ENCODE measurements around the gene CLEC11A.

Gene CLEC11A

DNA sequence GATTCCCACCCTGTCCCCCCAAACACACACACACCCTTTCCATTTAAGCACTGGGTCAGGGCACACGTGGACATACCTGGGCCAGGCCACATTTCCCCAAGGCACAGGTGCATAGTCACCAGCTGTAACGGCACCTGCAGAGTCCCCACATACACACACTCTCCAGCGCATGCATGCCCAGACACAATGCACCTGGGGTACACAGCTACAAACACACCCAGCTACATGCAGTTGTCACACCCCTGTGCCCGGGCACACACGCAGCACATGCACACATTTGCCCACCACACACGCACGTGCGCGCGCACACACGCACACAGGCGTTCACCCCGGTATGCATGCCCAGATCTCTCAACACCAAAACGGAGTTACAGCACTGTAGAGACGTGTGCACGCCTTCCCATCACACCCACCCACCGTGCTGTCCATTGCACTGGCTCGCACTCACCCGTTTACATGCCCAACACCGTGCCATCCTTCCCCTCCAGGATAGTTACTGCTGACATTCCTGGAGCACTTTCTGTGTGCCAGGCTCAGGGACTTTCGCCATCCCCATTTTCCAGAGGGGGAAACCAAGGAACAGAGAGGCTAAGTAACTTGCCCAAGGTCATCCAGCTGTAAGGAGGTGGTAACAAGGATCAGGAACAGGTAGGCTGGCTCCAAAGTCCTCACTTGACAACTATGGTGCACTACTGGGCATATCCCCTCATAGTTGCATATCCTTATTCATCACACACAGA is 2.8 kb upstream of the CLEC11A start:
- no peak overlapping the region for H4K91ac ChIP-seq (ENCODE audit: low read depth, low read length)
- H2AFZ ChIP-seq (ENCODE audit: insufficient read depth, low read length, poor library complexity) = no peak overlapping the region
- H2AK5ac ChIP-seq (ENCODE audit: low read length) = no peak overlapping the region
- no peak overlapping the region for H3K9ac ChIP-seq (ENCODE audit: low read length)
- H3K23ac ChIP-seq (ENCODE audit: low read length) = no peak overlapping the region
- H3K14ac ChIP-seq (ENCODE audit: low read length) = no peak overlapping the region
- peaks cover 16% of the 10 kb centered on the region for H3K9me3 ChIP-seq (ENCODE audit: insufficient read depth, low read depth, low read length)
- no peak overlapping the region for H3K4ac ChIP-seq (ENCODE audit: low read depth, low read length)
- peaks cover 5% of the 10 kb centered on the region for H3K79me2 ChIP-seq (ENCODE audit: control insufficient read depth, insufficient read depth, low read length, poor library complexity)
- H2BK12ac ChIP-seq (ENCODE audit: low read length) = no peak overlapping the region
- no peak overlapping the region for H4K8ac ChIP-seq (ENCODE audit: low read depth, low read length)
- peaks cover 10% of the 10 kb centered on the region for H3K79me1 ChIP-seq (ENCODE audit: low read length)
- DNase-seq = no peak
- no peak overlapping the region for H3K4me2 ChIP-seq (ENCODE audit: low read length)
- no peak overlapping the region for H3K18ac ChIP-seq (ENCODE audit: low read length)
- H4K12ac ChIP-seq (ENCODE audit: low read depth, low read length) = no peak overlapping the region
- peaks cover 31% of the 10 kb centered on the region for H3K27me3 ChIP-seq (ENCODE audit: insufficient read depth, low read length)
- no peak overlapping the region for H2BK120ac ChIP-seq (ENCODE audit: insufficient read depth, low read length, poor library complexity)
- H2BK5ac ChIP-seq (ENCODE audit: low read depth, low read length, poor library complexity) = no peak overlapping the region
- WGBS (ENCODE audit: extremely low coverage, insufficient coverage, insufficient read length) = no CpG with 5 or more reads among the region's 21 CpGs
- H3K27ac ChIP-seq (ENCODE audit: low read depth, low read length) = no peak overlapping the region
- no peaks in the 10 kb centered on the region for H3K36me3 ChIP-seq (ENCODE audit: control insufficient read depth in 1 of 2, insufficient read depth in 2 of 2, low read length in 2 of 2)
- no peak overlapping the region for H3K4me3 ChIP-seq (ENCODE audit: low read depth, low read length)
- H3K4me1 ChIP-seq (ENCODE audit: control insufficient read depth in 1 of 2, insufficient read depth in 2 of 2, low read length in 2 of 2) = peaks cover 3 to 8% of the 10 kb centered on the region in 2 experiments

DNA sequence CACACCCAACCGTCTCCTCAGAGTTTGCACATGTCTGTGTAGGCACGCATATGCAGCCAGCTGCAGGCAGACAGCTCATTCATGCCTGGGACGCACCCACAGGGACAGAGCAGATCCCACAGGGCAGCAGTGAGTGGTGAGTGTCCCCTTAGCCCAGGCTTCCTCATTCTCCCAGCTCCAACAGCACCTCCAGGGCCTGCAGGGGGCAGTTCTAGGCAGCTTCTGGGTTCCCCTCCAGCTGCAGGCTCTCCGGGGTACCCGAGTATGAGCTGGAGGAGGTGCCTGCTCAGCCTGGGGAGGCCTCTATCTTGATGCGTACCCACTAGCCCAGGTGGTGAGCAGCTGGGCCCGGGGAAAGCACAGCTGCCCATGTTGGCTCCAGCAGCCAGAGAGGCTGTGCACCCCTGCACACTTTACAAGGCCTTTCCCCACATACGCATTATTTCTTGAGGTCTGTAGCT is 2.2 kb upstream of the CLEC11A start:
- H3K27ac ChIP-seq (ENCODE audit: low read depth, low read length) = no peak overlapping the region
- no peak overlapping the region for H3K4me2 ChIP-seq (ENCODE audit: low read length)
- H2AK5ac ChIP-seq (ENCODE audit: low read length) = no peak overlapping the region
- no peak overlapping the region for H4K8ac ChIP-seq (ENCODE audit: low read depth, low read length)
- H2BK120ac ChIP-seq (ENCODE audit: insufficient read depth, low read length, poor library complexity) = no peak overlapping the region
- H3K9ac ChIP-seq (ENCODE audit: low read length) = no peak overlapping the region
- WGBS (ENCODE audit: extremely low coverage, insufficient coverage, insufficient read length) = no CpG with 5 or more reads among the region's 8 CpGs
- peaks cover 8 to 13% of the 10 kb centered on the region in 2 experiments for H3K4me1 ChIP-seq (ENCODE audit: control insufficient read depth in 1 of 2, insufficient read depth in 2 of 2, low read length in 2 of 2)
- no peak overlapping the region for H4K91ac ChIP-seq (ENCODE audit: low read depth, low read length)
- no peak overlapping the region for H2BK5ac ChIP-seq (ENCODE audit: low read depth, low read length, poor library complexity)
- no peak overlapping the region for H2AFZ ChIP-seq (ENCODE audit: insufficient read depth, low read length, poor library complexity)
- H3K79me1 ChIP-seq (ENCODE audit: low read length) = peaks cover 12% of the 10 kb centered on the region
- no peak overlapping the region for H3K14ac ChIP-seq (ENCODE audit: low read length)
- H2BK12ac ChIP-seq (ENCODE audit: low read length) = no peak overlapping the region
- no peak overlapping the region for H3K4me3 ChIP-seq (ENCODE audit: low read depth, low read length)
- H3K18ac ChIP-seq (ENCODE audit: low read length) = no peak overlapping the region
- H3K79me2 ChIP-seq (ENCODE audit: control insufficient read depth, insufficient read depth, low read length, poor library complexity) = peaks cover 8% of the 10 kb centered on the region
- H3K27me3 ChIP-seq (ENCODE audit: insufficient read depth, low read length) = peaks cover 31% of the 10 kb centered on the region
- H3K9me3 ChIP-seq (ENCODE audit: insufficient read depth, low read depth, low read length) = peaks cover 16% of the 10 kb centered on the region
- no peaks in the 10 kb centered on the region for H3K36me3 ChIP-seq (ENCODE audit: control insufficient read depth in 1 of 2, insufficient read depth in 2 of 2, low read length in 2 of 2)
- no peak overlapping the region for H3K23ac ChIP-seq (ENCODE audit: low read length)
- H4K12ac ChIP-seq (ENCODE audit: low read depth, low read length) = no peak overlapping the region
- H3K4ac ChIP-seq (ENCODE audit: low read depth, low read length) = no peak overlapping the region
- DNase-seq = peak in 1 of 2 donors; percentile 17

DNA sequence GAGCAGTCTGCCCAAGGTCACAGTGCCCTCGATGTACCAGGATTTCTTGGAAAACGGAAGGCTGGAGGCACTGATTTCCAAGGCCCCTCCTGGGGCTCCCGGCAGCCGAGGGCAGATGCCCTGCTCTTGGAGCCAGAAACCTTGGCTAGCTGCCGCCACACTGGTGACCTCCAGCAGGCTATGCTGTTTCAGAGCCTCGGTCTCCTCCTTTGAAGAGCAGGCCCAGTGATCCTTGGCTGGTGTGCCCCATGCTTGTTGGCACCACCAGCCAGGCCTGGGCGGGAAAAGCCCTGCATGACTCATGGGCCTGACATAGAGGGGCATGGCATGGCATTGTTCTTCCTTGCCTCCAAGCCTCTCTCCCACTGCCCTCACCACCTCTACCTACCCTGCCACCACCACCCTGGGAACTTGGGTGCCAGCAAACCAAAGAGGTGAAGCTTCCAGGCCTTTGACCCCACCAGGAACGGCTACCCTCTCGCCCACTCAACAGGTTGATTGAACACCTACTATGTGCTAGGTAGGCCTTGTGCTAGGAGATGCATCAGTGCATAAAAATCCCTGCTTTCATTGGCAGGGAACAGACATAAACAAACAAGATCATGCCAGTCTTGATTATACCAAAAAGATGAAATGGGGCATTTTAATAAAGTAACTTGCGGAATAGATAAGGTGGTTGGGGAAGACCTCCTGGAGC is 1.6 kb upstream of the CLEC11A start:
- Histone ChIP-seq H3K27ac (ENCODE audit: low read depth, low read length) (no peak overlapping the region), H4K12ac (ENCODE audit: low read depth, low read length) (no peak overlapping the region), H3K23ac (ENCODE audit: low read length) (no peak overlapping the region), H3K9ac (ENCODE audit: low read length) (no peak overlapping the region), H3K27me3 (ENCODE audit: insufficient read depth, low read length) (peaks cover 31% of the 10 kb centered on the region), H2BK120ac (ENCODE audit: insufficient read depth, low read length, poor library complexity) (no peak overlapping the region), H3K4me3 (ENCODE audit: low read depth, low read length) (no peak overlapping the region), H4K91ac (ENCODE audit: low read depth, low read length) (no peak overlapping the region), H2BK12ac (ENCODE audit: low read length) (no peak overlapping the region), H3K9me3 (ENCODE audit: insufficient read depth, low read depth, low read length) (peaks cover 14% of the 10 kb centered on the region), H3K4ac (ENCODE audit: low read depth, low read length) (no peak overlapping the region), H3K79me2 (ENCODE audit: control insufficient read depth, insufficient read depth, low read length, poor library complexity) (peaks cover 8% of the 10 kb centered on the region), H3K14ac (ENCODE audit: low read length) (no peak overlapping the region), H3K18ac (ENCODE audit: low read length) (no peak overlapping the region), H3K36me3 (ENCODE audit: control insufficient read depth in 1 of 2, insufficient read depth in 2 of 2, low read length in 2 of 2) (no peaks in the 10 kb centered on the region), H3K79me1 (ENCODE audit: low read length) (peaks cover 12% of the 10 kb centered on the region), H3K4me1 (ENCODE audit: control insufficient read depth in 1 of 2, insufficient read depth in 2 of 2, low read length in 2 of 2) (peaks cover 8 to 13% of the 10 kb centered on the region in 2 experiments), H4K8ac (ENCODE audit: low read depth, low read length) (no peak overlapping the region), H3K4me2 (ENCODE audit: low read length) (no peak overlapping the region), H2AK5ac (ENCODE audit: low read length) (no peak overlapping the region), H2AFZ (ENCODE audit: insufficient read depth, low read length, poor library complexity) (no peak overlapping the region), H2BK5ac (ENCODE audit: low read depth, low read length, poor library complexity) (no peak overlapping the region)
- DNase-seq = no peak
- WGBS (ENCODE audit: extremely low coverage, insufficient coverage, insufficient read length) = no CpG with 5 or more reads among the region's 10 CpGs

DNA sequence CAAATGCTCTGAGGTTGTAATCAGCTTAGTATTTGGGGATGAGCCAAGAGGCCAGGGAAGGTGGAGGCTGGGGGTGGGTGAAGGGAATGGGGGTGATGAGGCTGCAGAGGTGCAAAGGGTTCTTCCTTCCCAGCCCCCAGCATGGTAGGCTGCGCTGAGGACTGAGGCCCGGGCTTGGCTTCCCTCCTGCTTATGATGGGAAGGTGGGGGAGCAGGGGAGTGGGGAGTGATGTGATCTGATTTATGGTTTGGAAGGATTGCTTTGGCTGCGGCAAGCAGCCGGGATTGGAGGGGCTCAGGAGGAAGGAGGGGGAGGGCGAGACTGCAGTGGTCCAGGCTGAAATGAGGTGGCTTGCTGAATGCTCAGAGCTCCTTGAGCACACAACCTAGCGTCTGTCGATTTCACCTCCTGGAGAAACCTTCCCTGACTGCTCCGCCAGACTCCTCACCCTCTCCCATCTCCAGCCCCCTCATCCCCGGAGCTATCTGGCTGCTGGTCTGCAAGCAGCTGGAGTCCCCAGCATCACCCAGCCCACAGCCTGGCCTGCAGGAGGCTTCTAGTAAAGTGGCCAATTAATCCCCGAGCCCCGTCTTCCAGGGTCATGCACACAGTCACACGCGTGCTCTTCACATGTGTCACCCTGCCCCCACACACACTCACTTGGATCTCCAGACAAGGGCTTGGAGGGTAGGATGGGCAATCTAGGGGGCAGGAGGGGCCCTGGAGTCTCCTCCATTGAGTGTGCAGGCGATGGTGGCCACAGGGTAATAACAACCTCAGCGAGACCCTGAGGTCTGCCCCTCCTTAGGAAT is 757 bp upstream of the CLEC11A start:
- Histone ChIP-seq H3K36me3 (ENCODE audit: control insufficient read depth in 1 of 2, insufficient read depth in 2 of 2, low read length in 2 of 2) (no peaks in the 10 kb centered on the region), H4K91ac (ENCODE audit: low read depth, low read length) (no peak overlapping the region), H3K9ac (ENCODE audit: low read length) (no peak overlapping the region), H3K18ac (ENCODE audit: low read length) (no peak overlapping the region), H3K4me2 (ENCODE audit: low read length) (no peak overlapping the region), H2AFZ (ENCODE audit: insufficient read depth, low read length, poor library complexity) (no peak overlapping the region), H3K27me3 (ENCODE audit: insufficient read depth, low read length) (peaks cover 31% of the 10 kb centered on the region), H3K79me2 (ENCODE audit: control insufficient read depth, insufficient read depth, low read length, poor library complexity) (peaks cover 8% of the 10 kb centered on the region), H3K27ac (ENCODE audit: low read depth, low read length) (no peak overlapping the region), H3K4me1 (ENCODE audit: control insufficient read depth in 1 of 2, insufficient read depth in 2 of 2, low read length in 2 of 2) (peaks cover 8 to 13% of the 10 kb centered on the region in 2 experiments), H3K4ac (ENCODE audit: low read depth, low read length) (no peak overlapping the region), H3K79me1 (ENCODE audit: low read length) (peaks cover 12% of the 10 kb centered on the region), H2AK5ac (ENCODE audit: low read length) (no peak overlapping the region), H4K12ac (ENCODE audit: low read depth, low read length) (no peak overlapping the region), H2BK12ac (ENCODE audit: low read length) (no peak overlapping the region), H4K8ac (ENCODE audit: low read depth, low read length) (no peak overlapping the region), H2BK5ac (ENCODE audit: low read depth, low read length, poor library complexity) (no peak overlapping the region), H3K4me3 (ENCODE audit: low read depth, low read length) (no peak overlapping the region), H3K14ac (ENCODE audit: low read length) (no peak overlapping the region), H3K23ac (ENCODE audit: low read length) (no peak overlapping the region), H3K9me3 (ENCODE audit: insufficient read depth, low read depth, low read length) (peaks cover 13% of the 10 kb centered on the region), H2BK120ac (ENCODE audit: insufficient read depth, low read length, poor library complexity) (no peak overlapping the region)
- no CpG with 5 or more reads among the region's 15 CpGs for WGBS (ENCODE audit: extremely low coverage, insufficient coverage, insufficient read length)
- DNase-seq = no peak
